T-cell (primary cell): ENCODE data around the gene LCOR. TPM values are rescaled to one million over a fixed set of nuclear protein-coding genes. Genes with fewer than 3 reads are reported as not detected.
A peak's percentile ranks its signal among the peaks of the same experiment; 100 is the strongest.

Experiments
- ATAC-seq, 4 experiments: fragments of 200-7000 bp in 3 of 4; fragments of 150-1000 bp in 1 of 4; cut with Tn5 transposase; replicated peaks in 1 of 4; 1 replicate in 3 of 4; 2 replicates in 1 of 4; pipeline ENCODE4 v1.10.0; 2021; ENCODE audit warnings: moderate library complexity in 3 of 4, mild to moderate bottlenecking in 2 of 4, moderate number of reproducible peaks in 1 of 4
- CTCF ChIA-PET, 2 donors: fragments of 300-600 bp; sonication (Branson Sonifier 250); formaldehyde crosslinking; loops; one replicate each; lab custom pipeline; 2022; ENCODE audit warnings: antibody characterized with exemption in 2 of 2; lab: Charles Lee
- POLR2A ChIA-PET, 2 donors: fragments of 300-600 bp; sonication (Branson Sonifier 250); formaldehyde crosslinking; loops; one replicate each; lab custom pipeline; 2022; ENCODE audit warnings: antibody characterized with exemption in 2 of 2; lab: Charles Lee
- DNase-seq, 35 experiments: peaks; one replicate each; pipeline versions ENCODE4 v3.0.0 to v3.0.0-alpha.2; 2013 to 2023
- H3K27ac ChIP-seq: one replicate; pipeline ENCODE4 v1.5.1; 2013; ENCODE audit warnings: low read length
- H3K27me3 ChIP-seq, 2 experiments: replicated peaks in 1 of 2; 1 replicate in 1 of 2; 2 replicates in 1 of 2; pipeline versions ENCODE4 v1.6.1 to v1.7.0; 2013; ENCODE audit warnings: low read length in 1 of 2, mixed read lengths in 1 of 2; ENCODE audit not compliant: control insufficient read depth in 2 of 2, insufficient read depth in 2 of 2; ENCODE audit errors: extremely low read depth in 1 of 2
- H3K36me3 ChIP-seq, 2 donors: 1 replicate in 1 of 2; 2 replicates in 1 of 2; pipeline versions ENCODE4 v1.6.1 to v1.7.0; 2013; ENCODE audit warnings: low read length in 1 of 2; ENCODE audit not compliant: control insufficient read depth in 2 of 2, insufficient read depth in 1 of 2; ENCODE audit errors: extremely low read depth in 1 of 2
- H3K4me1 ChIP-seq, 2 experiments: 1 replicate in 1 of 2; 2 replicates in 1 of 2; pipeline versions ENCODE4 v1.6.1 to v1.7.0; 2013; ENCODE audit warnings: low read length in 2 of 2, mixed read lengths in 1 of 2; ENCODE audit not compliant: insufficient read depth in 2 of 2, control insufficient read depth in 1 of 2; ENCODE audit errors: extremely low read depth in 1 of 2
- H3K4me3 ChIP-seq, 2 donors: 1 replicate in 1 of 2; 2 replicates in 1 of 2; pipeline versions ENCODE4 v1.5.1 to v1.7.0; 2013; ENCODE audit warnings: mild to moderate bottlenecking in 2 of 2, low read length in 1 of 2, moderate library complexity in 1 of 2; ENCODE audit not compliant: control insufficient read depth in 1 of 2; ENCODE audit errors: extremely low read depth in 1 of 2
- H3K9me3 ChIP-seq: 2 replicates; pipeline ENCODE4 v1.7.0; 2013
- H3K27ac Mint-ChIP-seq, 2 donors: one replicate each; pipeline ENCODE4 v1.8.0; 2020 to 2021; ENCODE audit warnings: mild to moderate bottlenecking in 2 of 2, mixed read lengths in 2 of 2
- H3K27me3 Mint-ChIP-seq, 2 donors: one replicate each; pipeline ENCODE4 v1.8.0; 2021 to 2022; ENCODE audit warnings: mixed read lengths in 2 of 2
- H3K36me3 Mint-ChIP-seq: one replicate; pipeline ENCODE4 v1.8.0; 2021; ENCODE audit warnings: mixed read lengths
- H3K4me1 Mint-ChIP-seq, 3 donors: one replicate each; pipeline ENCODE4 v1.8.0; 2020 to 2022; ENCODE audit warnings: mixed read lengths in 3 of 3, mild to moderate bottlenecking in 1 of 3
- H3K4me3 Mint-ChIP-seq, 3 donors: one replicate each; pipeline ENCODE4 v1.8.0; 2020 to 2022; ENCODE audit warnings: mild to moderate bottlenecking in 3 of 3, mixed read lengths in 3 of 3, moderate library complexity in 3 of 3
- H3K9me3 Mint-ChIP-seq, 3 donors: one replicate each; pipeline ENCODE4 v1.8.0; 2020 to 2022; ENCODE audit warnings: mixed read lengths in 3 of 3
- WGBS: methylation state at CpG from one replicate; pipeline ENCODE4 v1.1.5; 2013; ENCODE audit warnings: missing lambda C conversion rate; ENCODE audit not compliant: insufficient coverage; 5-methylcytosine and 5-hydroxymethylcytosine counted together
- total RNA-seq, 35 experiments: library from RNA in 6 of 35; stranded (reverse) in 6 of 35; fragments of 120-200 nt in 1 of 35; gene quantifications; one replicate each; pipeline versions ENCODE4 v1.2.1 to v1.2.4 and lab custom pipeline; 2013 to 2026

Gene LCOR
- total RNA-seq, 5 donors from 2014 or later (not counting 1 experiment from before 2014, with no cell fraction given), result 32.0 to 67.3 (median 38.0) TPM

DNA sequence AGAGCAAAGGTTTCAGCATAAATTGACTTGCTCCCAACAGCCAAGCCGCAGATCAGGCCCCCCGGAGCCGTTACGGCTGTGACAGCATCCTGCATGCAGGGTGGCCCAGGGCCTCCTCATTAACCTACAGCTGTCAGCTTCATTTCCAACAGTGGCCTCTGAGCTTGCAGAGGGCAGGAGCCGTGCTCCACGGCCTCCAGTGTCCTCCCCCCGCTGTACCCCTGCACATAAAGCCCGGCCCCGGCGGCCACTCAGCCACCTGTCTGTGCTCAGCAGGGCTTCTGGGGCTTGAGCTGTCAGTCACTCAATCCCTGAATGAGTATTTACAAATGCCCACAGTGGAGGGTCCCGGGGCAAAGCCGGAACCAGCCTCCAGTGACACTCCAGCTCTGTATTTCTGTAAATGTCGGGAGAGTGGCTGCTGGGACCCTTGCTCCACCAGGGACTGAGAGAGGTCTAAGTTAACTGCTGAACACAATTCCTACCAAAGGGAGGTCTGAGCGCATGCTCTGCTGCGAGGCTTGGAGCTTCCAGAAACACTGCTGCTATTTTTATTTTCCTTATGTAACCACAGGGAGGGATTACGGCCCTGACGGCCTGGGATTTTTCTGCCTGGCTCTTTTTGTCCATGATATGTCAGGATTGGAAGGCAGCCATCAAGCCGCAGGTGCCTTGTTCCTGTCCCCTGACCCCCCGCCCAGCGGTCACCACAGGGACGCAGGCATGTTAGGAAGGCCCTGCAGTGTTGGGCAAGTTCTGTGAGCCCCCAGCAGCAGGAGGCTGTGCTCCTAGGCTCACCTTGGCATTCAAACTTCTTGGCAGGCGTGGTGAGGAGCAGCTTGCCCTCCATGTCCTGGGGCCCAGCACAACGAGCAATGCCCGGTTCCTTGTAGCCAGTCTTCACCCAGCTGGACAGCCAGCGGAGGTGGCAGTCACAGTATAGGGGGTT is 188.6 kb downstream of the LCOR start:
- ATAC-seq (no peak), DNase-seq (no peak)
- Mint-ChIP-seq H3K9me3 (no peaks in the 10 kb centered on the region), H3K36me3 (no peaks in the 10 kb centered on the region), H3K4me3 (no peak overlapping the region), H3K27ac (no peak overlapping the region), H3K4me1 (peaks cover 10 to 12% (median 11%) of the 10 kb centered on the region in 3 donors), H3K27me3 (no peaks in the 10 kb centered on the region)
- H3K27ac ChIP-seq, result no peak overlapping the region
- ChIA-PET POLR2A (no interaction called here), CTCF (interaction anchor here in 1 of 2 donors (1.1 kb wide), 1 partner anchor 402 kb away, joined by 4 read pairs; no protein-coding TSS in a partner anchor)
- peaks cover 0 to 5% of the 10 kb centered on the region in 2 experiments for H3K27me3 ChIP-seq
- H3K4me3 ChIP-seq, result no peak overlapping the region
- peaks cover 0 to 9% of the 10 kb centered on the region in 2 experiments for H3K4me1 ChIP-seq
- no peaks in the 10 kb centered on the region for H3K9me3 ChIP-seq
- H3K36me3 ChIP-seq, result no peaks in the 10 kb centered on the region
- WGBS, result 96% methylated on average over 22 of the region's 25 CpGs

DNA sequence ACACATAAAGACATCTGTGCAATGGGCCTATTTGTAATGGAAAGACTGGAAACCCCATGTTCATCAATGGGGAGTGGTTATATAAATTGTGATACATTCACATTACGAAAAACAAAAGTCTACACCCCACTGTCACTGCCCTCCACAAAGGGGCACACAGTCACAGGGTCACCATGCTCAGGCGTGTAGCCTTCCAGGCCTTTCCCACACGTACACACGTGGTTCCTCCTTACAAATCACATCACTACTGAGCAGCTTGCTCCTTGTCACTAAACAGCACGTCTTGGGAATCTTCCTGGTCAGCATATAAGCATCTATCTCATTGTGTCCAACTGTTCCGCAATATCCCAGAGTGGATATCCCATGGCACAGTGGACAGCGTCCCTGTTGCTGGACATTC is 190.5 kb downstream of the LCOR start:
- CTCF ChIA-PET, result interaction anchor here in 1 of 2 donors (0.7 kb wide), 1 partner anchor 10 kb away, joined by 3 read pairs; no protein-coding TSS in a partner anchor

GRCh38 chr10:97023401-97024167 is 191.5 kb downstream of the LCOR start:
- Histone ChIP-seq H3K9me3 (no peaks in the 10 kb centered on the region), H3K4me1 (no peaks in the 10 kb centered on the region), H3K27me3 (no peaks in the 10 kb centered on the region), H3K27ac (no peak overlapping the region), H3K4me3 (no peak overlapping the region), H3K36me3 (no peaks in the 10 kb centered on the region)
- no peak overlapping the region for H3K4me3 Mint-ChIP-seq
- CTCF ChIA-PET, result interaction anchor here in 1 of 2 donors (0.7 kb wide), 1 partner anchor 11 kb away, joined by 3 read pairs; no protein-coding TSS in a partner anchor
- DNase-seq, result no peak
- peaks cover 0 to 1% (median 0%) of the 10 kb centered on the region in 3 donors for H3K4me1 Mint-ChIP-seq
- no peaks in the 10 kb centered on the region for H3K36me3 Mint-ChIP-seq
- H3K27ac Mint-ChIP-seq, result no peak overlapping the region
- WGBS, result 90% methylated on average over 4 of the region's 14 CpGs
- POLR2A ChIA-PET, result no interaction called here
- H3K27me3 Mint-ChIP-seq, result no peaks in the 10 kb centered on the region
- no peak for ATAC-seq
- H3K9me3 Mint-ChIP-seq, result no peaks in the 10 kb centered on the region

More for the DNA sequence above, 190.5 kb downstream of the LCOR start:
- Mint-ChIP-seq H3K36me3 (no peaks in the 10 kb centered on the region), H3K4me3 (no peak overlapping the region), H3K27ac (no peak overlapping the region), H3K9me3 (no peaks in the 10 kb centered on the region), H3K4me1 (peaks cover 0 to 1% (median under 1%) of the 10 kb centered on the region in 3 donors), H3K27me3 (no peaks in the 10 kb centered on the region)
- Histone ChIP-seq H3K27me3 (peaks cover 0 to 5% of the 10 kb centered on the region in 2 experiments), H3K4me1 (no peaks in the 10 kb centered on the region), H3K36me3 (no peaks in the 10 kb centered on the region), H3K27ac (no peak overlapping the region), H3K4me3 (no peak overlapping the region), H3K9me3 (no peaks in the 10 kb centered on the region)
- 87% methylated on average over 6 of the region's 7 CpGs for WGBS
- DNase-seq (no peak), ATAC-seq (no peak)
- POLR2A ChIA-PET, result no interaction called here

GRCh38 chr10:97024168-97025073 is 192.3 kb downstream of the LCOR start:
- no peaks in the 10 kb centered on the region for H3K4me1 ChIP-seq
- Mint-ChIP-seq H3K27ac (no peak overlapping the region), H3K36me3 (no peaks in the 10 kb centered on the region), H3K27me3 (no peaks in the 10 kb centered on the region), H3K4me3 (no peak overlapping the region), H3K4me1 (no peaks in the 10 kb centered on the region), H3K9me3 (no peaks in the 10 kb centered on the region)
- H3K9me3 ChIP-seq, result no peaks in the 10 kb centered on the region
- ChIA-PET CTCF (interaction anchor here (0.5 to 2.5 kb wide), 9 partner anchors 8 to 622 kb away, joined by 3 to 9 read pairs (median 3); no protein-coding TSS in a partner anchor), POLR2A (interaction anchor here in 1 of 2 donors (0.6 kb wide), 1 partner anchor 40 kb away, joined by 5 read pairs; no protein-coding TSS in a partner anchor)
- H3K4me3 ChIP-seq, result no peak overlapping the region
- 82% methylated on average over 5 of the region's 13 CpGs for WGBS
- no peak overlapping the region for H3K27ac ChIP-seq
- H3K36me3 ChIP-seq, result no peaks in the 10 kb centered on the region
- ATAC-seq, result no peak
- no peak for DNase-seq
- H3K27me3 ChIP-seq, result no peaks in the 10 kb centered on the region

- ChIA-PET CTCF (interaction anchor here (0.6 to 2.5 kb wide), 12 partner anchors 9 to 655 kb away, joined by 3 to 8 read pairs (median 3); no protein-coding TSS in a partner anchor), POLR2A (no interaction called here)
- H3K9me3 Mint-ChIP-seq, result no peaks in the 10 kb centered on the region
- Histone ChIP-seq H3K27ac (no peak overlapping the region), H3K9me3 (no peaks in the 10 kb centered on the region), H3K27me3 (no peaks in the 10 kb centered on the region), H3K4me3 (no peak overlapping the region), H3K36me3 (peaks cover 0 to 3% of the 10 kb centered on the region in 2 donors), H3K4me1 (no peaks in the 10 kb centered on the region)
- no peaks in the 10 kb centered on the region for H3K4me1 Mint-ChIP-seq
- DNase-seq (peak in 28 of 35 experiments; percentile 8 to 72 (median 35)), ATAC-seq (peak; percentile 42 to 58 (median 50))
- no peak overlapping the region for H3K27ac Mint-ChIP-seq
- WGBS, result 34% methylated on average over 4 of the region's 9 CpGs
- no peak overlapping the region for H3K4me3 Mint-ChIP-seq
- no peaks in the 10 kb centered on the region for H3K36me3 Mint-ChIP-seq
- H3K27me3 Mint-ChIP-seq, result no peaks in the 10 kb centered on the region
Observed at GRCh38 chr10:97025613-97026242, 193.6 kb downstream of the LCOR start.
